GM18873 (cell line): Measurements from ENCODE around the gene CLEC16A.

Source experiments
- ATAC-seq: cut with Tn5 transposase; IDR thresholded peaks from one replicate; pipeline ENCODE4 v1.9.1; 2021; ENCODE audit warnings: mild to moderate bottlenecking, moderate library complexity, moderate number of reproducible peaks; ENCODE audit not compliant: unreplicated experiment, low FRiP score

CLEC16A gene

DNA sequence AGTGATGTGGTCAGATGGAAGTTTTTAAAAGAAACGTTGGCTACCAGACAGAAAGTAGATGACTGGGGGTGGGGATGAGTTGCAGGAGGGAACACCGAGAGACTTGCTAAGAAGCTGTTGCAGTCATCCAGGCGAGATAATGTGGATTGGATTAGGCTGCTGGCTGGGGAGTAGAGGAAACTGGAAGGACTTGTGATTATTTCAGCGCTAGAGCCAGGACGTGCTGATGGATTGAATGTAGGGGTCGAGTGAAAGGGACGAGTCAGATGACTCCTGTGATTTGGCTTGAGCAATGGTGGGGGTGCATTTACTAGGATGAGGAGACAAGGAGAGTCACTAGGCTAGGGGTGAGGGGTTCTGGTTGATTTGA, 88.5 kb downstream of the CLEC16A start:
- ATAC-seq: no peak

GRCh38 chr16:11033629-11034420, 89.5 kb downstream of the CLEC16A start:
- no peak for ATAC-seq

GRCh38 chr16:11034481-11034931, 90.1 kb downstream of the CLEC16A start:
- no peak for ATAC-seq

GRCh38 chr16:11035096-11035495, 90.7 kb downstream of the CLEC16A start:
- ATAC-seq: no peak

GRCh38 chr16:11036040-11036439, 91.7 kb downstream of the CLEC16A start:
- ATAC-seq: no peak

DNA sequence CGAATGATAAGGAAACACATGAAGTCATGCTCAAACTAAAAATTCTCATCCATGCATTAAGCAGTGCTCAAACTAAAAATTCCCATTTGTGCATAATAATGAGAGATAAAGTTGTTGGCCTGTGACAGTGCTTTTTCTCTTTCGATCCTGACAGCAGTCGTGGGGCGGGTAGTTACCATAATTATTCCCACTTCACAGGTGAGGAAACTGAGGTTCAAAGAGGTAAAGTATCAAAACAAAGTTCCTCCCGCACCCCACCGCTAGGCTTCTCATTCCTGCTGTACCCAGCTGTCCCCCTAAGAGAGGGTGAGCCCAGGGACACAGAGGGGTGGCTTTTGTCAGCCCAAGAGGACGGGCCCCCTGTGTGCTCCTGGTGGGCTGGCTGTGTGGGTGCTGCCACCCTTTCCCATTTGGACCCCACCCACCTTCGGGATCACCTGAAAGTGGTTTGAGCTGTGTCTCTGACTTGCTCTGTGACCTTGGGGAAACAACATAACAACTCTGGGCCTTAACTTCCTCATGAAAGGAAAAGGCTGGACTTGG, 92.6 kb downstream of the CLEC16A start:
- no peak for ATAC-seq

GRCh38 chr16:11038305-11038704, 93.9 kb downstream of the CLEC16A start:
- ATAC-seq: no peak

DNA sequence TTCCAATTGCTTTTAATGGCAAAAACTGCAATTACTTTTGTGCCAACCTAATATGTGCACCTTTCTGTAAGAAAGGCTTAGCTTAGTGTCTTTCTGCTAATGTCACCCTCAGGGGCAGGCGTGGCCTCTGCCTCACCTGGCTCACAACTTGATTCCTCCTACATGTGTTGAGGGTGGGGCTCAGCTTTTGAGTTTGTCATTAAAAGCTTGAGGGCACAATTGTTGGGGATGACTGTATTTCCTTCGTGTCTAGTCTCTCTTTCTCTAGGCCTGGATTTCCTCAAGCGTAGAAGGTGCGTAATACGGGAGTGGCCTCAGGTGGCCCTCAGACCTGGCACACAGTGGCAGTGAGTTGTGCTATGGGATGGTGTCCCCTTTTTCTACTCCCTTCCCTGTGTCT, 94.4 kb downstream of the CLEC16A start:
- no peak for ATAC-seq

GRCh38 chr16:11039726-11040125, 95.4 kb downstream of the CLEC16A start:
- no peak for ATAC-seq

DNA sequence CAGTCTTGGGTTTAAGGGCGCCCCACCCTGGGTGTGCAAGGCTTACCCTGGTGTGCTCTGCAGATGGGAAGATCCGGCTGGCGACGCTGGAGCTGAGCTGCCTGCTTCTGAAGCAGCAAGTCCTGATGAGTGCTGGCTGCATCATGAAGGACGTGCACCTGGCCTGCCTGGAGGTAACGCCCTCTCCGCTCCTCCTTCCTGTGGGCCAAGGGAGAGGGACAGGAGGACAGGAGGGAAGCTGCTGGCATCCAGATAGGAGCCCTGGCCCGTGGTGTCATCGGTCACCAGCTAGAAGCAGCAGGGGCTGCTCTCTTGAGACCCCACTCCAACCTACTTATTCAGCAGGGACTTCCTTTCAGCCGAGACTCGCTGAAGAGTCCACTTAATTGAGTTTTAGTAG, 97.8 kb downstream of the CLEC16A start:
- no peak for ATAC-seq

DNA sequence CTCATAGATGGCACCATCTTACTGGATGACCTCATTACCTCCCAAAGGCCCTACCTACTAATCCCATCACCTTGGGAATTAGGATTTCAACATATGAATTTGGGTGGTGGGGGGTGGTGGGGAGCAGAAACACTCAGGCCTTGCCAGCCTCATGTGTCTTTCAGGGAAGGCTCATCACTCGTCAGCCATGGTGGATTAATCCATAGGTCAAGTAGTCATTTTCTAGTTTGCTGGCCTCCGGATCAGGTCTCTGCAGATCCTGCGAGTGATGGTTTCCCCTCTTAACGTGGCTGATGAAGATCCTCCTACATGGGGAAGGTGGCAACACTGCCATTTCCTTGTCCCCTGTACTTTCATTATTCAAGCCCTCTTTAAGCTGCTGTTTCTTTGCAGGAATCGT, 101.1 kb downstream of the CLEC16A start:
- no peak for ATAC-seq

DNA sequence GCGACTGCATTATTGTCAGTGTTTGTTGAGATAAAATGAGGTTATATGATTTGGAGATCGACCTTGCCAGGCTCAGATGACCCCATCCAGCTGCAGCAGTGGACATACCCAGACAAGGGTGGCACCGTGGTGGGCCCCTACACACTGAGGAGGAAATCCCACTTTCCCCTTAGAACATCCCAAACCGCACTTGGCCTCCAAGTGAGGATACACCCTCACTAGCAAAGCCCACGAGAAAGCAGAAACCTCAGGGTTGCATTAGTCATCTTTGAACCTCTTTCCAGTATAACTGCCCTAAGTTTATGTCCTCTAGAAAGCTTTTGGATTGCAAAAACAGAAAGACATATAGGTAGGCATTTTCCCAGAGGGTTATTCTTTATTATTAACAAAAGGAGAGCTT, 101.5 kb downstream of the CLEC16A start:
- ATAC-seq: no peak

DNA sequence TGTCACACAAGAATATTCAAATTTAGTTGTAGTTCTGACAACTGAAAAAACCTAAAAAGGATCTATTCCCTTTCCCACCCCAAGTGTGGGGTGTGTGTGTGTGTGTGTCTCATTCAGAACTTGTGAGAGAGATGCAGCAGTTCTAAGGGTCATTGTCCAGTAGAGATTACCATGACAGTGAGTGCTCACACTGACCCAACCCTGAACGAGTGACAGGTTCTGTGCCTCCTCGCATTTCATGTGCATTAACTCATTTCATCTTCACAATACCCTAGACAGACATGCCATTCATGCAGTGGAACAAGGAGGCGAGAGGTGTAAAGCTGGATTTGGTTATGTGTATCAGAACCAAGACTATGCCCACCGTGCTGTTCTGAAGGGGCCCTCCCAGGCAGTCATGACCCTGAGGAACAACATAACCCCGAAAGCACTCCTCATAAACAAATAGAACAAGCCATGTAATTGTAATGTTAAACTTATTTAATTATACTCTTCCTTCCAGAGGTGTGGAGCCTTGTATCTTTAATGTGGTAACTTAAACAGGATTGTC, 102.1 kb downstream of the CLEC16A start:
- ATAC-seq: no peak

DNA sequence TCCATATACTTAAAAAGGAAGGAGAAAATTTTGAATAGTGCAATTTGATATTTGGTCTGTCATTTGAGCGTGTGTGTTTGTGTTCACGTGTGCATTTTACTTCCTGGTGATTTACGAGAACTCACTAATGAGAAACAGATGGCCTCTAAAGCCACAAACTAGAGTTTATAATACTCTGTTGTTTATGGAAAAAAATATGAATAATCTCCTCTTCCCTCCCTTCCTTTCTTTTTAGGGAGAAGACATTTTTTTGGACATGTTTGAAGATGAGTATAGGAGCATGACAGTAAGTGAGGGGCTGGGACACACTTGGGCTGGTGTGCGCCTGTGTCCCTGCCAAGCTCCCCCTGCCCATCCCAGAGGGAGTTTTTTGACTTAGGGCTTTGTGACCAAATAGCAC, 102.7 kb downstream of the CLEC16A start:
- no peak for ATAC-seq

GRCh38 chr16:11047939-11048800, 103.8 kb downstream of the CLEC16A start:
- ATAC-seq: no peak

- no peak for ATAC-seq
Measured at GRCh38 chr16:11049396-11050059, 105.2 kb downstream of the CLEC16A start.

- no peak for ATAC-seq
Measured at GRCh38 chr16:11050536-11050935, 106.2 kb downstream of the CLEC16A start.

- no peak for ATAC-seq
Measured at GRCh38 chr16:11050944-11051343, 106.6 kb downstream of the CLEC16A start.

DNA sequence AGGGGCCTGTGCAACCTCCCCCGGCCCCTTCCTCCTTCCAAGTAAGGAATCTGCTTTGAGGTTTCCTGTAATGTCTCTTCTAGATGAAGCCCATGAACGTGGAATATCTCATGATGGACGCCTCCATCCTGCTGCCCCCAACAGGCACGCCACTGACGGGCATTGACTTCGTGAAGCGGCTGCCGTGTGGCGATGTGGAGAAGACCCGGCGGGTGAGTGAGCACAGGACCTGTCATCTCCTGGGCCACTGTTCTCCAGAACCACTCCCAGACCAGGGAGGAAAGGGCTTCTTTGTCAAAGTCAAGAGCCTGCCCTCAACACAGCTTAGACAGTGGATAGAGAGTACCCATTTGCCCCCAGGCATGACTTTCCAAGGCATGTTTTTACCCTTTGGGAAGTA, 107.1 kb downstream of the CLEC16A start:
- no peak for ATAC-seq
